Activated CD4-positive, alpha-beta T cell treated with anti-CD3 and anti-CD28 coated beads for 36 hours (primary cell): ENCODE results near the gene CD34. TPM values are rescaled to one million over a fixed set of nuclear protein-coding genes. Genes with fewer than 3 reads are reported as not detected.
"Not testable (repeated sequence)": the region's sequence is repeated elsewhere in the genome, so short reads cannot be mapped to it uniquely, and the experiment has no call there.

Experiments
- ATAC-seq: fragments of 200-7000 bp; cut with Tn5 transposase; one replicate; pipeline ENCODE4 v1.10.0; 2021; ENCODE audit warnings: mild to moderate bottlenecking, moderate library complexity
- CTCF ChIA-PET: fragments of 350-600 bp; sonication (Branson Sonifier 250); formaldehyde crosslinking; loops from one replicate; lab custom pipeline; 2021; ENCODE audit warnings: antibody characterized with exemption; lab: Charles Lee
- POLR2A ChIA-PET: fragments of 350-600 bp; sonication (Branson Sonifier 250); formaldehyde crosslinking; loops from one replicate; lab custom pipeline; 2021; ENCODE audit warnings: antibody characterized with exemption, inconsistent platforms; lab: Charles Lee
- DNase-seq: peaks from one replicate; pipeline ENCODE4 v3.0.0-alpha.2; 2020
- H3K27ac Mint-ChIP-seq: one replicate; pipeline ENCODE4 v1.8.0; 2021; ENCODE audit warnings: mixed read lengths
- H3K27me3 Mint-ChIP-seq: one replicate; pipeline ENCODE4 v1.8.0; 2021; ENCODE audit warnings: mixed read lengths
- H3K36me3 Mint-ChIP-seq: one replicate; pipeline ENCODE4 v1.8.0; 2021; ENCODE audit warnings: low read depth, mixed read lengths
- H3K4me1 Mint-ChIP-seq: one replicate; pipeline ENCODE4 v1.8.0; 2021; ENCODE audit warnings: mixed read lengths
- H3K4me3 Mint-ChIP-seq: one replicate; pipeline ENCODE4 v1.8.0; 2021; ENCODE audit warnings: mild to moderate bottlenecking, moderate library complexity, mixed read lengths
- H3K9me3 Mint-ChIP-seq: one replicate; pipeline ENCODE4 v1.8.0; 2021; ENCODE audit warnings: low read depth, mixed read lengths
- intact Hi-C, 2 experiments: fragments of 100-400 bp; cut with DNase I in 1 of 2; cut with micrococcal nuclease in 1 of 2; formaldehyde crosslinking; loops; one replicate each; pipeline versions ENCODE4 v1.14.2 to v1.15.1; 2022 to 2024; cut with DNase I, micrococcal nuclease
- total RNA-seq, 2 experiments: library from RNA; stranded (reverse); gene quantifications; one replicate each; pipeline ENCODE4 v1.2.3, GENCODE V29; 2021

The CD34 gene
- total RNA-seq, 2 experiments from 2014 or later, result 0.02 to 0.04 TPM

DNA sequence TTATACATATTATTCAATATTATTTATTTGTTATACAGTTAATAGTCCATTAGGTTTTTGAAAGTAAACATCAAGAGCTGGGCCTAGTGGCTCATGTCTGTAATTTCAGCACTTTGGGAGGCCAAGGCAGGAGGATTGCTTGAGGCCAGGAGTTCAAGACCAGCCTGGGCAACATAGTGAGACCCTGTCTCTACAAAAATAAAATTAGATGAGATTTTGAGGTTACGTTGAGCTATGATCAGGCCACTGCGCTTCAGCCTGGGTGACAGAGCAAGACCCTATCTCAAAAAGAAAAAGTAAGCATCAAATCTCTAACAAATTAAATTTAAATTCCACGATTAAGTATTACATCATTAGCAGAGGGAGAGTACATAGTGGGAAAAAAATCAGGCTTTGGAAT is 15.0 kb upstream of the CD34 start:
- H3K36me3 Mint-ChIP-seq, H3K4me3 Mint-ChIP-seq, H3K27ac Mint-ChIP-seq, ATAC-seq, intact Hi-C loops, POLR2A ChIA-PET, H3K4me1 Mint-ChIP-seq, DNase-seq, H3K9me3 Mint-ChIP-seq: not testable (repeated sequence)
- CTCF ChIA-PET, result interaction anchor here (1.2 kb wide), 1 partner anchor 8 kb away, joined by 5 read pairs; no protein-coding TSS in a partner anchor
- peaks cover 22% of the 10 kb centered on the region for H3K27me3 Mint-ChIP-seq

DNA sequence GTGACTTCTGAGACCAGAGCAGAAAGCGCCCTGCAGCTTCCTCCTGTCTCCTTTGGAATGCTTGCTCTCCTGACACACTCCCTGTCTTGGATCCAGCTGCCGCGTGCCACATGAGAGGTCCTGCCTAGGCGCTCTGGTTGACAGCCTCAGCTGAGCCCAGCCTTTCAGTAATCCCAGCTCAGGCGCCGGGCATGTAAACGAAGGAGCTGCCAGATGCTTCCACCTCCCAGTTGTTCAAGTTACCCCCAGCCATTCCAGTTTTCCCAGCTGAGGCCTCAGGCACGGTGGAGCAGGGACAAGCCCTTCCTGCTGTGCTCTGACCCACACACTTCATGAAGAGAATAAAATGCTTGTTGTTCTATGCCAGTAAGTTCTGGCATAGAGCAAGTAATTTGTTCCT is 14.3 kb upstream of the CD34 start:
- no peak for DNase-seq
- Mint-ChIP-seq H3K27me3 (peaks cover 21% of the 10 kb centered on the region), H3K4me1 (no peaks in the 10 kb centered on the region), H3K36me3 (no peaks in the 10 kb centered on the region), H3K9me3 (no peaks in the 10 kb centered on the region), H3K27ac (no peak overlapping the region), H3K4me3 (no peak overlapping the region)
- ChIA-PET CTCF (interaction anchor here (0.6 to 1.2 kb wide), 3 partner anchors 8 to 200 kb away, joined by 3 to 5 read pairs (median 4); no protein-coding TSS in a partner anchor), POLR2A (no interaction called here)
- no peak for ATAC-seq
- intact Hi-C loops, result no loop called here

DNA sequence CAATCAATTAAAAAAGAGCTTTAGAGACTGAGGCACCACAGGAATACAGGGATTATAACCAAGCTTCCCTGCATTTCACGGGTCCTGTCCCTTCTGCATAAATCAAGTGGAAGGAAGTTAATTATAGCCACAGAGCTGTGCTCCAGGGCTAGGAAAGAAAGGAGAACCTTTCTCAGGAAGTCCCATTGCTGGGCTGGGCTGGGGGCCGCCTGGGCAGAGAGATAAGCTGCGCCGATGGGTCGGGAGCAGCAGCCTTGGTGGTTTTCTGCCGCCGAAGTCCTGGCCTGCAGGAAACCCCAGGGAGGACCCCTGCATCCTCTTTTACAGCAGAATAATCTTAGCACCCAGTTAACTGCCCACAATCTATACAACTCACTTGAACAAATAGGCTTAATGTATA is 12.6 kb upstream of the CD34 start:
- peaks cover 18% of the 10 kb centered on the region for H3K27me3 Mint-ChIP-seq
- ATAC-seq, result no peak
- no peak for DNase-seq
- intact Hi-C loops, result loop anchor here in 1 of 2 experiments (2.0 kb wide), 1 partner anchor 19 kb away; no protein-coding TSS in a partner anchor
- POLR2A ChIA-PET, result no interaction called here
- H3K4me3 Mint-ChIP-seq, result no peak overlapping the region
- H3K36me3 Mint-ChIP-seq, result no peaks in the 10 kb centered on the region
- CTCF ChIA-PET, result interaction anchor here (1.0 to 1.6 kb wide), 3 partner anchors 36 to 54 kb away, joined by 3 to 7 read pairs (median 3); no protein-coding TSS in a partner anchor
- no peaks in the 10 kb centered on the region for H3K4me1 Mint-ChIP-seq
- no peak overlapping the region for H3K27ac Mint-ChIP-seq
- no peaks in the 10 kb centered on the region for H3K9me3 Mint-ChIP-seq

DNA sequence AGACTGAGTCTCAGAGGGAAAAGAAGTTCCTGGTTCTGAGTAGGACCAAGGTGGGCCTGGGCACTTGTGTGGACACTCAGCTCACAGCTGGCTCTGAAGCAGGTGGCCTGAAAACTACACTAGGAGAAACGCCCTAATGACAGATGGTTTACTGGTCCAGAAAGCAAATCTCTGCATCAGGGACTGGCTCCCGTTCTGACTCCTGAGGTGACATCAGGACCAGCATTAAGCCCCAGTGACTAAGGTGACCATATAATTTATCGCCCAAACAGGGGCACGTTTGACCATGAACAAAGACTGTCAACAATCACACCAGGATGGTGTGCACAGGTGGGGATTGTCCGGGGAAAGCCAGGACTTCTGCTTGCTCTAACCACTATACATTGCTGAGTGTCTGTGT is 12.2 kb upstream of the CD34 start:
- H3K4me3 Mint-ChIP-seq, result no peak overlapping the region
- POLR2A ChIA-PET, result no interaction called here
- no peak for ATAC-seq
- CTCF ChIA-PET, result interaction anchor here (1.0 to 1.6 kb wide), 2 partner anchors 38 to 54 kb away, joined by 3 to 7 read pairs; no protein-coding TSS in a partner anchor
- H3K27me3 Mint-ChIP-seq, result peaks cover 18% of the 10 kb centered on the region
- no peak for DNase-seq
- H3K9me3 Mint-ChIP-seq, result no peaks in the 10 kb centered on the region
- intact Hi-C loops, result loop anchor here in 1 of 2 experiments (2.0 kb wide), 1 partner anchor 20 kb away; no protein-coding TSS in a partner anchor
- H3K27ac Mint-ChIP-seq, result no peak overlapping the region
- no peaks in the 10 kb centered on the region for H3K4me1 Mint-ChIP-seq
- H3K36me3 Mint-ChIP-seq, result no peaks in the 10 kb centered on the region

DNA sequence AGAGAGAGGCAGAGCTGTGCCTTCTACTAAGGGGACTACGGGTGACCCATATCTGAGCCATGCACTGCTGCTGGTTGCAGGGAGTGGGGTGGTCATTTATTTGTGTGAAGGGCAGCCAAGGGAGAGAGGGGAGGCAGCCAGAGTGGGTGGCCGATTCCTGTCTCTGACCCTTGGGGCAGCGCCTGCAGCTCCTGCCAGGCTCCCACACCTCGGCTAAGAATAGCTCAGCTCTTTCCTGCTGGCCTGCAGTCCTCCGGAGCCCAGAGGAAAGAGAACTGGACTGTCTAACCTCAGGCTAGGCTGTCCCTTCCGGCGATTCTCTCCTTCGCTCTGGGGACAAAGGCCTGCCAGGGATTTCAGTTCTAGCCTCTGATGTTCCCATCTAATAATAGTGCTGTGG is 11.6 kb upstream of the CD34 start:
- no peak overlapping the region for H3K4me3 Mint-ChIP-seq

DNA sequence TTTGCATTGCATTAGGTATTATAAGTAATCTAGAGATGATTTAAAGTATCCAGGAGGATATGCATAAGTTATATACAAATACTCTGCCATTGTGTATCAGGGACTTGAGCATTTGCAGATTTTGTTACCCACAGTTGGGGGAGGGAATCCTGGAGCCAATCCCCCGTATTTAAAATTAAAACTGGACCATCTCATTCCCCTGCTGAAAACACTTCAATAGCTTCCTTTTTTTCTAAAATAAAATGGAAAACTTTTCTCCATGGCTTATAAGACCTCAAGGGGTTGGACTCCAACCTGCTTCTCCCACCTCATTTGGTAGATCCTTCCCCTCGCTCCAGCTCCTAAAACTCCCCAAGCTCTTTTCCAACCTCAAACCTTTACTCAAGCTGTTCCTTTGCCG is 10.4 kb upstream of the CD34 start:
- Mint-ChIP-seq H3K4me1 (no peaks in the 10 kb centered on the region), H3K27ac (no peak overlapping the region), H3K27me3 (peaks cover 14% of the 10 kb centered on the region), H3K4me3 (no peak overlapping the region), H3K9me3 (no peaks in the 10 kb centered on the region), H3K36me3 (no peaks in the 10 kb centered on the region)
- ATAC-seq (no peak), DNase-seq (no peak)
- ChIA-PET CTCF (interaction anchor here (1.4 kb wide), 1 partner anchor 36 kb away, joined by 3 read pairs; no protein-coding TSS in a partner anchor), POLR2A (no interaction called here)
- intact Hi-C loops, result no loop called here

More for the DNA sequence above, 11.6 kb upstream of the CD34 start:
- intact Hi-C loops, result loop anchor here in 1 of 2 experiments (2.0 kb wide), 1 partner anchor 20 kb away; no protein-coding TSS in a partner anchor
- Mint-ChIP-seq H3K9me3 (no peaks in the 10 kb centered on the region), H3K4me1 (no peaks in the 10 kb centered on the region), H3K36me3 (no peaks in the 10 kb centered on the region), H3K27ac (no peak overlapping the region), H3K27me3 (peaks cover 18% of the 10 kb centered on the region)
- ATAC-seq (no peak), DNase-seq (no peak)
- CTCF ChIA-PET, result interaction anchor here (1.0 to 1.6 kb wide), 2 partner anchors 37 to 53 kb away, joined by 3 to 7 read pairs; no protein-coding TSS in a partner anchor
- POLR2A ChIA-PET, result no interaction called here

DNA sequence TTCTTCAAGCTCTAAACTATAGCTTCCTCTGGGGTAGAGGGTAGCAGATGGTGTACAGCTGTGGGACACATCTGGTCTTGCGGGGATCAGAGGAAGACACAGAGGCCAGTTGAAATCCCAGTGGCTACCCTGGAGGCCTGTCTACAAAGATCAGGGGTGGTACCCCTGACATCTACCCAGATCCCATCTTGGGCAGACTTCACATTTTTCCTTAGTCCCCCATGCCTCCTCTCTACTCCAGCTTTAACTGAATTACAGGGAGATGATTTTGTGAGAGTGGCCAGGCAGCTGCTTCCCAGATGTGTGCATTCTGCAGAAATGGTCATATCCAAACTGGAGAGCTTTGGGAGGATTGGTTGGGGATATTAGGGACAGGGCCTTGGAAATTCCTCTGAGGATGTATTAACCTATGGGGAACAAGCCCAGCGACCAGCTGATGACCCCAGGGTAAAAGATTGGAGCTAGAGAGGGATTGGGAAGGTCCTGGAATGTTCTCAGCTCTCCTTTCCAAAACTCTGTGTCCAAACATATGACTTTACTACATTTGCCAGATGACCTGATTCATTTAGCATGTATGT is 9.6 kb upstream of the CD34 start:
- ChIA-PET POLR2A (no interaction called here), CTCF (interaction anchor here (0.6 to 1.8 kb wide), 3 partner anchors 36 to 101 kb away, joined by 4 to 6 read pairs (median 4); no protein-coding TSS in a partner anchor)
- Mint-ChIP-seq H3K27me3 (peaks cover 14% of the 10 kb centered on the region), H3K4me1 (no peaks in the 10 kb centered on the region), H3K27ac (no peak overlapping the region), H3K9me3 (no peaks in the 10 kb centered on the region), H3K36me3 (no peaks in the 10 kb centered on the region), H3K4me3 (no peak overlapping the region)
- DNase-seq, result no peak
- intact Hi-C loops, result no loop called here
- no peak for ATAC-seq

DNA sequence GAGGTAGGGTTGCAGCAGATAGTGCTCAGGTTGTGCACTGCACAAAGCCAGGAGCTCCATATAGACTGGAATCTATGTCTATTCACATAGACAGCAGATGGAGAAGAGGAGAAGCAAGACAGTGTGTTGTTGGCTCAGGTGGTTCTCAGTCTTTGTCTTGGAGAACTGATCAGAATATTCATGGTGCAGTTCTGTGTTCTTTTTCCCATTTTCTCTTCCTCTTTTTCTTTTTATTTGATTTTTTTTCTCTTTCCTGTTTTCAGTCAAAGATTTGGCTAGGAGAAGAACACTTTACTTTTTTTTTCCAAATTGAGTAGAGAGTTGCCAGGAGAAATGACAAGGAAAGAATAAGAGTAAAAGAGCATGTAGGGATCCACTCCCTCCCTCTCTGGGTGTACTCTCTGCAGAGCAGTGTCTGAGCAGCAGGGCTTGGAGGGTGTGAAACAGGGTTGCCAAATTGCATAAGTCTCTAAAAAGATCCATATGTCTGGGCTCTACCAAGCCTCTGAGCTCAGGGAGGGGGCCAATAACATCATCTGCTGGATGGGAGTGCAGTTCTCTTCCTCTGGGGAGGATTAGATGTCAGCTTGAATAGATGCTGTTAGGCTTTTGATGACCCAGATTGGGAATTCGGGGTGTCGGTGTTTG is 8.7 kb upstream of the CD34 start:
- H3K36me3 Mint-ChIP-seq, result no peaks in the 10 kb centered on the region
- H3K4me1 Mint-ChIP-seq, result no peaks in the 10 kb centered on the region
- no peak for DNase-seq
- H3K27ac Mint-ChIP-seq, result no peak overlapping the region
- ATAC-seq, result no peak
- H3K27me3 Mint-ChIP-seq, result peaks cover 12% of the 10 kb centered on the region
- CTCF ChIA-PET, result interaction anchor here (0.6 to 1.8 kb wide), 3 partner anchors 35 to 100 kb away, joined by 4 to 6 read pairs (median 4); no protein-coding TSS in a partner anchor
- intact Hi-C loops, result no loop called here
- no peak overlapping the region for H3K4me3 Mint-ChIP-seq
- no peaks in the 10 kb centered on the region for H3K9me3 Mint-ChIP-seq
- POLR2A ChIA-PET, result no interaction called here

DNA sequence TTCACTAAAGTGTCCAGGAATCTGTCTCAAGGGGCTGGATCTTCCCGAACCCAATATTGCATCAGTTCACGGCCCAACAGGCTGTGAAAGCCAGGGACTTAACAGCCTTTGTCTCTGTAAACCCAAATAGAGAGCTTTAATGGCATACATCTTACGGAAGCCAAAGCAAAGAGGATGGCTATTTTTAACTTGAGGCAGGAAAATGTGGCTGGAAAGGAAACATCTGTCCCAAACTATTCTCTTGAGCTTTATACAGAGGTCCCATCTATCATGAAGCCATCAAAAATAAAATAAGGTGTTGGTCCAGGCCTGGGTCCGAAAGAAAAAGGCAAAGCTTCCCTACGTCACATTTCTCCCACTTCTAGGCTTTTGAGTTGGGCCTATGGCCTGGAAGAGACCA is 7.7 kb upstream of the CD34 start:
- Mint-ChIP-seq H3K27me3 (peaks cover 13% of the 10 kb centered on the region), H3K27ac (no peak overlapping the region), H3K4me3 (no peak overlapping the region), H3K9me3 (no peaks in the 10 kb centered on the region), H3K4me1 (no peaks in the 10 kb centered on the region), H3K36me3 (no peaks in the 10 kb centered on the region)
- CTCF ChIA-PET, result interaction anchor here (0.8 to 1.4 kb wide), 3 partner anchors 13 to 79 kb away, joined by 3 to 7 read pairs (median 4); no protein-coding TSS in a partner anchor
- ATAC-seq (no peak), DNase-seq (no peak)
- intact Hi-C loops, result no loop called here
- POLR2A ChIA-PET, result no interaction called here

DNA sequence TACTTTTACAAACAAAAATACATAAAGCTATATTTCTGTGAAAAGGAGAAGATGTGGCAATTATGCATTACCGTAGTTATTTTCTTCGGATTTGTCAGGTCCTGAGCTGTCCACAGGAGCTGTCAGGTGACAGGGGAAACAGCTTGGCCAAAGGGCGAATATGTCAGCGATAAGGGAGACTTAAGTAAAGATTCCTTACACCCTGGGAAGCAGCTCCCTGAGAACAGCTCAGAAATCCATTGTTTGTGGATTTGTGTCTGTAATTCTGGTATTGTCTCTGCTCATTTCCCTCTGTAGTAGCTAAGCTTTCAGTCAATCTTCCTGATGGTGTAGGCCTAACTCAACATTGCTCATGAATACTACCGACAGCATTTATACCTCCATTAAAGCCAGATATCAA is 7.1 kb upstream of the CD34 start:
- H3K36me3 Mint-ChIP-seq, result no peaks in the 10 kb centered on the region
- intact Hi-C loops, result no loop called here
- H3K27me3 Mint-ChIP-seq, result peaks cover 15% of the 10 kb centered on the region
- H3K4me1 Mint-ChIP-seq, result no peaks in the 10 kb centered on the region
- ATAC-seq (no peak), DNase-seq (no peak)
- no peak overlapping the region for H3K4me3 Mint-ChIP-seq
- H3K9me3 Mint-ChIP-seq, result no peaks in the 10 kb centered on the region
- ChIA-PET POLR2A (no interaction called here), CTCF (interaction anchor here (0.5 to 1.4 kb wide), 7 partner anchors 8 to 1086 kb away, joined by 3 to 7 read pairs (median 4); no protein-coding TSS in a partner anchor)
- H3K27ac Mint-ChIP-seq, result no peak overlapping the region

DNA sequence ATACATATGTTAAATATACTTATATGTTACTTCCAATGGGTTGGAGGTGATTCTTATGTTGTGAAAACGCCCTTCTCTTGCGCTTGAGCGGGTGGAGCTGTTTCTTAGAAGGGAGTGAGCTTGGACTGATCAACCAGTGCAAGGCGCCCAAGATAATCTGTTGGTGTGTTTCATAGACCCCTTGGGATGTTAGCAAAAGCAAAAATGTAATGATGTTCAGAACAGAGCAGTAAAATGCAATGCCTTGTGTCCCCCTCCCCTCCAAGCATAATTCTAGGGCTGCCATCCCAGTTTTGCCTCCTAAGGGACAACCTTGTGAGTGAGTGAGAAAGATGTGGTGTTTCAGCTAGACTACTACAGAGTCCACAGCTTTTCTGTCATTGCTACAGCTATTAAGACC is 6.2 kb upstream of the CD34 start:
- H3K36me3 Mint-ChIP-seq, result no peaks in the 10 kb centered on the region
- POLR2A ChIA-PET, result no interaction called here
- ATAC-seq, result no peak
- H3K27ac Mint-ChIP-seq, result no peak overlapping the region
- no peaks in the 10 kb centered on the region for H3K4me1 Mint-ChIP-seq
- no peak for DNase-seq
- peaks cover 20% of the 10 kb centered on the region for H3K27me3 Mint-ChIP-seq
- no peaks in the 10 kb centered on the region for H3K9me3 Mint-ChIP-seq
- intact Hi-C loops, result no loop called here
- CTCF ChIA-PET, result interaction anchor here (0.8 kb wide), 1 partner anchor 9 kb away, joined by 5 read pairs; no protein-coding TSS in a partner anchor
- H3K4me3 Mint-ChIP-seq, result no peak overlapping the region
